ENCODE results near the gene REST. TPM values are rescaled to one million over a fixed set of nuclear protein-coding genes. Genes with fewer than 3 reads are reported as not detected.

Gene REST
- total RNA-seq, 2 experiments from 2014 or later, result 56.8 to 57.6 TPM

GRCh38 chr4:56902703-56903102, 5.0 kb upstream of the REST start:
- no peak for ATAC-seq (ENCODE audit: poor library complexity)
- ChIA-PET POLR2A (interaction anchor here (0.9 kb wide), 1 partner anchor 466 kb away, joined by 3 read pairs; the partner anchor contains the start of gene PAICS), CTCF (no interaction called here)
- Mint-ChIP-seq H3K9me3 (no peaks in the 10 kb centered on the region), H3K4me1 (ENCODE audit: low read depth) (peaks cover 15% of the 10 kb centered on the region), H3K4me3 (no peak overlapping the region), H3K36me3 (ENCODE audit: low read depth) (peaks cover 6% of the 10 kb centered on the region), H3K27me3 (peaks cover 5% of the 10 kb centered on the region), H3K27ac (no peak overlapping the region)
- Histone ChIP-seq H3K27ac (ENCODE audit: low read depth in 1 of 2, low read length in 2 of 2) (no peak overlapping the region), H3K4me1 (ENCODE audit: insufficient read depth, low read length) (peaks cover 10% of the 10 kb centered on the region), H3K27me3 (ENCODE audit: control insufficient read depth in 1 of 2, insufficient read depth in 2 of 2, low read length in 2 of 2) (no peaks in the 10 kb centered on the region), H3K4me3 (ENCODE audit: low read length) (no peak overlapping the region), H3K9me3 (ENCODE audit: control insufficient read depth in 1 of 2, insufficient read depth in 1 of 2, low read length in 2 of 2) (no peaks in the 10 kb centered on the region), H3K36me3 (ENCODE audit: insufficient read depth, low read length) (no peaks in the 10 kb centered on the region)
- intact Hi-C loops (cut with DNase I, micrococcal nuclease), result loop anchor here (10.0 kb wide), 2 partner anchors 468 to 1048 kb away; partner anchors contain the start of genes EXOC1 (in 1 of the 2), PAICS (in 1 of the 2) and PPAT (in 1 of the 2)
- no peak for DNase-seq
- no peak for TF ChIP-seq CTCF (IDR thresholded peaks at IDR 0.05)

- Mint-ChIP-seq H3K36me3 (ENCODE audit: low read depth) (peaks cover 23% of the 10 kb centered on the region), H3K27ac (no peak overlapping the region), H3K9me3 (no peaks in the 10 kb centered on the region), H3K27me3 (no peaks in the 10 kb centered on the region), H3K4me3 (peak overlapping the region; percentile 34), H3K4me1 (ENCODE audit: low read depth) (peaks cover 34% of the 10 kb centered on the region)
- no peak for ATAC-seq (ENCODE audit: poor library complexity)
- DNase-seq, result no peak
- Histone ChIP-seq H3K4me3 (ENCODE audit: low read length) (no peak overlapping the region), H3K9me3 (ENCODE audit: control insufficient read depth in 1 of 2, insufficient read depth in 1 of 2, low read length in 2 of 2) (no peaks in the 10 kb centered on the region), H3K27me3 (ENCODE audit: control insufficient read depth in 1 of 2, insufficient read depth in 2 of 2, low read length in 2 of 2) (no peaks in the 10 kb centered on the region), H3K4me1 (ENCODE audit: insufficient read depth, low read length) (peaks cover 18% of the 10 kb centered on the region), H3K36me3 (ENCODE audit: insufficient read depth, low read length) (peaks cover under 1% of the 10 kb centered on the region), H3K27ac (ENCODE audit: low read depth in 1 of 2, low read length in 2 of 2) (no peak overlapping the region)
- CTCF ChIA-PET, result no interaction called here
- intact Hi-C loops (cut with DNase I, micrococcal nuclease), result loop anchor here (2.0 to 10.0 kb wide), 7 partner anchors 83 to 1353 kb away; partner anchors contain the start of genes AASDH (in 2 of the 2), PPAT (in 2 of the 2), EXOC1 (in 1 of the 2) and PAICS (in 1 of the 2)
- no peak for TF ChIP-seq CTCF (IDR thresholded peaks at IDR 0.05)
- POLR2A ChIA-PET, result interaction anchor here (4.9 kb wide), 1 partner anchor 73 kb away, joined by 222 read pairs; the partner anchor contains the start of genes NOA1 and POLR2B
Observed at GRCh38 chr4:56905796-56906195, 1.9 kb upstream of the REST start.

GRCh38 chr4:56906489-56907393, 959 bp upstream of the REST start:
- CTCF ChIA-PET, result interaction anchor here (0.8 to 3.4 kb wide), 4 partner anchors 71 to 958 kb away, joined by 4 to 34 read pairs (median 6); partner anchors contain the start of genes CEP135, NOA1, POLR2B and PPAT
- Histone ChIP-seq H3K9me3 (ENCODE audit: control insufficient read depth in 1 of 2, insufficient read depth in 1 of 2, low read length in 2 of 2) (no peaks in the 10 kb centered on the region), H3K27me3 (ENCODE audit: control insufficient read depth in 1 of 2, insufficient read depth in 2 of 2, low read length in 2 of 2) (no peaks in the 10 kb centered on the region), H3K4me1 (ENCODE audit: insufficient read depth, low read length) (peaks cover 26% of the 10 kb centered on the region), H3K27ac (ENCODE audit: low read depth in 1 of 2, low read length in 2 of 2) (peak overlapping the region in 1 of 2 donors; percentile 18), H3K36me3 (ENCODE audit: insufficient read depth, low read length) (peaks cover 7% of the 10 kb centered on the region), H3K4me3 (ENCODE audit: low read length) (peak overlapping the region; percentile 64)
- DNase-seq (peak in 6 of 14 experiments; percentile 10 to 58 (median 18)), ATAC-seq (ENCODE audit: poor library complexity) (no peak)
- intact Hi-C loops (cut with DNase I, micrococcal nuclease), result loop anchor here (2.0 to 10.0 kb wide), 7 partner anchors 84 to 1354 kb away; partner anchors contain the start of genes AASDH (in 2 of the 2), PPAT (in 2 of the 2), EXOC1 (in 1 of the 2) and PAICS (in 1 of the 2)
- Mint-ChIP-seq H3K27ac (peak overlapping the region; percentile 84), H3K4me1 (ENCODE audit: low read depth) (peaks cover 43% of the 10 kb centered on the region), H3K27me3 (no peaks in the 10 kb centered on the region), H3K36me3 (ENCODE audit: low read depth) (peaks cover 32% of the 10 kb centered on the region), H3K4me3 (peak overlapping the region; percentile 92), H3K9me3 (no peaks in the 10 kb centered on the region)
- POLR2A ChIA-PET, result interaction anchor here (0.6 to 4.9 kb wide), 13 partner anchors 11 to 1511 kb away, joined by 3 to 222 read pairs (median 4); partner anchors contain the start of genes AASDH, CEP135, NOA1 and PAICS
- no peak for TF ChIP-seq CTCF (IDR thresholded peaks at IDR 0.05)
